Testis (tissue), 3 donors: ENCODE results near the gene CNTN5. TPM values are rescaled to one million over a fixed set of nuclear protein-coding genes. Genes with fewer than 3 reads are reported as not detected.

ENCODE experiments used
- DNase-seq: peaks from one replicate; pipeline ENCODE4 v3.0.0-alpha.2; 2019
- H3K27ac ChIP-seq, 2 donors: fragments of 200-600 bp; sonication (generic); one replicate each; pipeline ENCODE4 v1.5.1; 2019
- H3K27me3 ChIP-seq: fragments of 200-600 bp; sonication (generic); one replicate; pipeline ENCODE4 v1.5.1; 2019
- H3K36me3 ChIP-seq: fragments of 200-600 bp; sonication (generic); one replicate; pipeline ENCODE4 v1.5.1; 2017; ENCODE audit warnings: low read depth; ENCODE audit errors: missing control alignments
- H3K4me1 ChIP-seq: fragments of 200-600 bp; sonication (generic); one replicate; pipeline ENCODE4 v1.5.1; 2019
- H3K4me3 ChIP-seq, 2 donors: fragments of 200-600 bp; sonication (generic); one replicate each; pipeline ENCODE4 v1.5.1; 2017 to 2019
- H3K9me3 ChIP-seq: fragments of 200-600 bp; sonication (generic); one replicate; pipeline ENCODE4 v1.5.1; 2017
- POLR2A ChIP-seq: fragments of 450-650 bp; IDR thresholded peaks from one replicate; pipeline ENCODE4 v1.6.1; 2017; ENCODE audit warnings: antibody characterized with exemption, mild to moderate bottlenecking, moderate library complexity
- WGBS, 2 donors: methylation state at CpG; one replicate each; pipeline ENCODE4 v1.1.5; 2018; 5-methylcytosine and 5-hydroxymethylcytosine counted together
- intact Hi-C: fragments of 100-400 bp; cut with DNase I; formaldehyde crosslinking; loops from one replicate; pipeline ENCODE4 v1.15.1; 2023; ENCODE audit warnings: low total_unique reads
- polyA plus RNA-seq: library from polyadenylated mRNA; stranded (reverse); fragments of 350-450 nt; fragmentation: Illumina TruSeq; extraction: RNeasy Lipid Tissue Mini Kit (QIAGEN cat#74804); gene quantifications from one replicate; pipeline ENCODE4 v1.2.3, GENCODE V29; 2014; ENCODE audit warnings: low read depth, low replicate concordance; ENCODE audit not compliant: insufficient read depth
- total RNA-seq, 2 donors: library from RNA; depleted of rRNA; stranded (reverse); fragments of >200 nt; gene quantifications; one replicate each; pipeline ENCODE4 v1.2.3, GENCODE V29; 2016
- TF ChIP-seq, protein P1 (sequence below), 3 experiments: fragments of 450-650 bp in 2 of 3; fragments of 200-600 bp in 1 of 3; sonication (generic) in 1 of 3; IDR thresholded peaks; one replicate each; pipeline ENCODE4 v1.5.1; 2016 to 2019; ENCODE audit warnings: antibody characterized with exemption in 3 of 3, mild to moderate bottlenecking in 2 of 3, moderate library complexity in 1 of 3

The CNTN5 gene
- total and polyA plus RNA-seq, 3 donors from 2014 or later, result 0.55 to 0.99 (median 0.78) TPM

DNA sequence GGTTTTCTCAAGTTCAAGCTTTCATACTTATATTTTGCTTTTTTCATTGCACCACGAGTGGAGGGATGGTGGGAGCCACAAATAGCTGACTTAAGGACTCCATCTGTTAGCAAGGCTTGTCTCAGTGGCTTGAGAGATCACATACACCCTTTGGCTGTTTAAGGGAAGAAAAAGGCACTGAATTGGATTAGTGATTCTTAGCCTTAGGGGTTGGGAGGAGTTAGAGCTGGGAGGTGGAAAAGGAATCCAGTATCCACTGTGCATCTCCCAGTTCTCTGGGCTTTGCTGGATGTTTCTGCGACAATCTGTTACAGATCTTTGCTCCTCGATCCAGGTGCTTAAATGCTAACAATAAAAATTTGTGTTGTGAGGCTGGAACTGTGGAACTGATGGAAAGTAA lies 593.6 kb downstream of the CNTN5 start:
- TF ChIP-seq, protein P1, sequence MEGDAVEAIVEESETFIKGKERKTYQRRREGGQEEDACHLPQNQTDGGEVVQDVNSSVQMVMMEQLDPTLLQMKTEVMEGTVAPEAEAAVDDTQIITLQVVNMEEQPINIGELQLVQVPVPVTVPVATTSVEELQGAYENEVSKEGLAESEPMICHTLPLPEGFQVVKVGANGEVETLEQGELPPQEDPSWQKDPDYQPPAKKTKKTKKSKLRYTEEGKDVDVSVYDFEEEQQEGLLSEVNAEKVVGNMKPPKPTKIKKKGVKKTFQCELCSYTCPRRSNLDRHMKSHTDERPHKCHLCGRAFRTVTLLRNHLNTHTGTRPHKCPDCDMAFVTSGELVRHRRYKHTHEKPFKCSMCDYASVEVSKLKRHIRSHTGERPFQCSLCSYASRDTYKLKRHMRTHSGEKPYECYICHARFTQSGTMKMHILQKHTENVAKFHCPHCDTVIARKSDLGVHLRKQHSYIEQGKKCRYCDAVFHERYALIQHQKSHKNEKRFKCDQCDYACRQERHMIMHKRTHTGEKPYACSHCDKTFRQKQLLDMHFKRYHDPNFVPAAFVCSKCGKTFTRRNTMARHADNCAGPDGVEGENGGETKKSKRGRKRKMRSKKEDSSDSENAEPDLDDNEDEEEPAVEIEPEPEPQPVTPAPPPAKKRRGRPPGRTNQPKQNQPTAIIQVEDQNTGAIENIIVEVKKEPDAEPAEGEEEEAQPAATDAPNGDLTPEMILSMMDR (IDR thresholded peaks at IDR 0.05), result no peak
- no peak for TF ChIP-seq POLR2A
- no peak overlapping the region for H3K4me3 ChIP-seq
- no peaks in the 10 kb centered on the region for H3K36me3 ChIP-seq
- DNase-seq, result no peak
- H3K27ac ChIP-seq, result no peak overlapping the region
- no peaks in the 10 kb centered on the region for H3K27me3 ChIP-seq
- no peaks in the 10 kb centered on the region for H3K4me1 ChIP-seq
- intact Hi-C loops, result no loop called here
- H3K9me3 ChIP-seq, result no peaks in the 10 kb centered on the region
- 64 to 78% methylated on average over 3 of the region's 3 CpGs for WGBS, 2 donors

DNA sequence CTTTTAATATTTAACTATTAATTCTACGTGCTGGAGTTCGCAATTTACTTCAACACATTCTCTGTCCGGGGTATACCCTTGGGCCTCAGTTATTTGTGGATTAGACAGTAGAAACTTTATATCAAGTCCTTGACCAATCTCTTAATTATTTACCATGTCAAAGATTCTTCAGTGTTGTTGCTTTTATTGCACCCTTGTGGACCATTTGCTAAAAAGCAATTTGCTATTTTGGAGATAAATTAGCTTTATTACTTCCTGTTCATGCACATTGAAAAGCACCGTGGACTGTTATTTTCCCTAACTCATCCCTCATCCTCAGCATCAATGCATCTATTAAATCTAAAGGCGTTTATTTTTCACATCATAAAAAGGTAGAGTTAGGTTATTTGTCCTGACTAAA lies 609.9 kb downstream of the CNTN5 start:
- H3K4me1 ChIP-seq, result no peaks in the 10 kb centered on the region
- no peak overlapping the region for H3K4me3 ChIP-seq
- WGBS, 2 donors, result 65 to 81% methylated on average over 5 of the region's 5 CpGs
- H3K27ac ChIP-seq, result no peak overlapping the region
- H3K9me3 ChIP-seq, result no peaks in the 10 kb centered on the region
- DNase-seq, result no peak
- no peaks in the 10 kb centered on the region for H3K27me3 ChIP-seq
- intact Hi-C loops, result no loop called here
- no peaks in the 10 kb centered on the region for H3K36me3 ChIP-seq
- TF ChIP-seq, protein P1 (IDR thresholded peaks at IDR 0.05), result no peak
- no peak for TF ChIP-seq POLR2A

DNA sequence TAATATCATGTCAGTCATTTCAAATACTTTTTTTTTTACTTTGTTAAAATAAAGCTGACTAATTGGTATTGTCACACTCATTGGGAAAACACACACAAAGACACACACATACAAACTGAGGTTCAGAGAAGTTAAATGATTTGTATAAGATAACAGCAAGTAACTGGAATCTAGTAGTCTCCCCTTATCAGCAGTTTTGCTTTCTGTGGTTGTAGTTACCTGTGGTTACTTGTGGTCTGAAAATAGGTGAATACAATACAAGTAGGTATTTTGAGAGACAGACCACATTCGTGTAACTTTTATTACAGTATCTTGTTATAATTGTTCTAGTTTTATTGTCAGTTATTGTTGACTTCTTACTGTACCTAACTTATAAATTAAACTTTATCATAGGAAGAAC lies 610.9 kb downstream of the CNTN5 start:
- Histone ChIP-seq H3K27me3 (no peaks in the 10 kb centered on the region), H3K4me3 (no peak overlapping the region), H3K27ac (no peak overlapping the region), H3K36me3 (no peaks in the 10 kb centered on the region), H3K4me1 (no peaks in the 10 kb centered on the region), H3K9me3 (no peaks in the 10 kb centered on the region)
- intact Hi-C loops, result no loop called here
- TF ChIP-seq, protein P1 (IDR thresholded peaks at IDR 0.05), result no peak
- TF ChIP-seq POLR2A, result no peak
- DNase-seq, result no peak
- 89 to 90% methylated on average over 1 of the region's 1 CpG for WGBS, 2 donors

DNA sequence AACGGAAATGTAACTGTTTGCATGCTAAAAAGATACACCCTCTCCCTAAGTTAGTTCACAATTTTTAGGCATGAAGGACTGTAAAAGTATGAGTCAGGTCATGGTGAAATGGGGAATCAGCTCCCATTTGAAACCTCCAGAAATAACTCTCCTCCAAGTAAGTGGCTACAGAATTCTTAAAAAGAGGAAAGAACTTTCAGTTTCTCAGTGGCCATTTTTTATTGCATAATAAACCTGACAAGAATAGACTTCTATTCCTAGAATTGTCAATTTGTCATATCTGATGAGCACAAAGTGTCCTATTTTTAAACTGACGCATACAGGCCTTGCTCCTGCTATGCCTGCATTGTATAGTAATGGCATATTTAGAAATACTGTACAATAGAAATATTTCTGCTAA lies 612.2 kb downstream of the CNTN5 start:
- Histone ChIP-seq H3K4me3 (no peak overlapping the region), H3K27ac (no peak overlapping the region), H3K4me1 (no peaks in the 10 kb centered on the region), H3K27me3 (no peaks in the 10 kb centered on the region), H3K36me3 (no peaks in the 10 kb centered on the region), H3K9me3 (no peaks in the 10 kb centered on the region)
- intact Hi-C loops, result no loop called here
- WGBS, 2 donors, result 63 to 74% methylated on average over 2 of the region's 2 CpGs
- no peak for DNase-seq
- no peak for TF ChIP-seq POLR2A
- TF ChIP-seq, protein P1 (IDR thresholded peaks at IDR 0.05), result no peak

DNA sequence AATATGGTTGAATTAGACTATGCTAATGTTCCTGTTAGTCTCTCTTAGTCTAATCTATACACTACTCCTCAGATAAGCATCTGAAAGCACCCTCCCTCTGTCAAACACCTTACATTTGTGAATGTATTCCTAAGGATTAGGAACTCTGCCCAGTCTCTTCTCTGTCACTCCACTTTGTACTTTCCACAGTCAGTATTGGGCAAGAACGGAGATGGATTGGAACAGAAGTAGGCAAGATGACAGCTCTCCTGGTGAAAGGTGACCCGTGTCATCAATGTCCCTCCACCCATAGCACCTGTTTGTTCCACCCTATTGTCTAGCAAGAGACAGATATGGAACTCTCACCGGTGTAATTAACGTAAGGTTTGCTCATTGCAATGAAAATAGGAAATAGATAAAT lies 613.8 kb downstream of the CNTN5 start:
- WGBS, 2 donors, result 72 to 77% methylated on average over 4 of the region's 4 CpGs
- Histone ChIP-seq H3K27ac (no peak overlapping the region), H3K36me3 (no peaks in the 10 kb centered on the region), H3K27me3 (no peaks in the 10 kb centered on the region), H3K4me1 (no peaks in the 10 kb centered on the region), H3K9me3 (no peaks in the 10 kb centered on the region), H3K4me3 (no peak overlapping the region)
- no peak for DNase-seq
- intact Hi-C loops, result no loop called here
- TF ChIP-seq, protein P1 (IDR thresholded peaks at IDR 0.05), result no peak
- TF ChIP-seq POLR2A, result no peak
